GM12878 (cell line): ENCODE data around the gene TSHZ2. TPM values are rescaled to one million over a fixed set of nuclear protein-coding genes. Genes with fewer than 3 reads are reported as not detected.

ENCODE experiments used
- ATAC-seq: fragments of 200-7000 bp; cut with Tn5 transposase; 3 replicates; pipeline ENCODE4 v1.9.1; 2020; ENCODE audit warnings: mild to moderate bottlenecking, moderate library complexity
- BruUV-seq: library from RNA; stranded (reverse); fragments of 400-500 nt; replicated peaks from 2 replicates; lab custom pipeline; 2021; lab: Mats Ljungman, UMichigan
- CTCF ChIA-PET: fragments of 300-600 bp; sonication (Branson Sonifier 250); formaldehyde crosslinking; extraction: SDS; loops from one replicate; lab custom pipeline; 2021; ENCODE audit warnings: inconsistent platforms; lab: Yijun Ruan, JAX
- POLR2A ChIA-PET: fragments of 350-600 bp; formaldehyde crosslinking; extraction: SDS; loops from one replicate; lab custom pipeline; 2021; ENCODE audit warnings: inconsistent platforms; lab: Charles Lee
- RAD21 ChIA-PET: fragments of 300-600 bp; sonication (Branson Sonifier 250); formaldehyde crosslinking; loops from one replicate; lab custom pipeline; 2023; ENCODE audit warnings: antibody characterized with exemption; ENCODE audit not compliant: unreplicated experiment; lab: Charles Lee
- SMC1A ChIA-PET: fragments of 300-600 bp; sonication (Branson Sonifier 250); formaldehyde crosslinking; loops from one replicate; lab custom pipeline; 2023; ENCODE audit not compliant: unreplicated experiment, uncharacterized antibody; lab: Charles Lee
- DNase-seq: peaks from one replicate; pipeline ENCODE4 v3.0.0-alpha.2; 2011; ENCODE audit warnings: low read depth, low spot score
- FAIRE-seq: peaks from 3 replicates; lab custom pipeline; 2011; peaks lifted over from hg19 to GRCh38; lab: Jason Lieb, UNC
- H2AFZ ChIP-seq: 2 replicates; pipeline ENCODE4 v1.6.0; 2011; ENCODE audit warnings: low read depth, low read length, control low read depth; ENCODE audit not compliant: control insufficient read depth
- H3K27ac ChIP-seq: 2 replicates; pipeline ENCODE4 v1.5.1; 2011; ENCODE audit warnings: control low read depth; ENCODE audit not compliant: control insufficient read depth, insufficient read depth
- H3K27me3 ChIP-seq, 2 experiments: replicated peaks in 1 of 2; 2 replicates each; pipeline versions ENCODE4 v1.6.0 to v1.6.1; 2011; ENCODE audit warnings: low read length in 1 of 2; ENCODE audit not compliant: control insufficient read depth in 2 of 2, insufficient read depth in 2 of 2
- H3K36me3 ChIP-seq, 2 experiments: 2 replicates each; pipeline ENCODE4 v1.5.1; 2011; ENCODE audit warnings: low read length in 1 of 2; ENCODE audit not compliant: control insufficient read depth in 2 of 2, insufficient read depth in 2 of 2
- H3K4me1 ChIP-seq: 2 replicates; pipeline ENCODE4 v1.6.1; 2011; ENCODE audit warnings: mild to moderate bottlenecking, low read length, moderate library complexity, mixed read lengths; ENCODE audit not compliant: control insufficient read depth, insufficient read depth
- H3K4me2 ChIP-seq: 2 replicates; pipeline ENCODE4 v1.6.0; 2011; ENCODE audit warnings: control low read depth; ENCODE audit not compliant: control insufficient read depth, insufficient read depth
- H3K4me3 ChIP-seq: fragments of 200-600 bp; sonication (generic); 2 replicates; pipeline ENCODE4 v1.5.1; 2016
- H3K79me2 ChIP-seq: 2 replicates; pipeline ENCODE4 v1.6.0; 2011; ENCODE audit warnings: low read length; ENCODE audit not compliant: control insufficient read depth, insufficient read depth
- H3K9ac ChIP-seq: 2 replicates; pipeline ENCODE4 v1.8.0; 2011; ENCODE audit warnings: low read length, control low read depth, mixed read lengths; ENCODE audit not compliant: control insufficient read depth, insufficient read depth
- H3K9me3 ChIP-seq: replicated peaks from 3 replicates; pipeline ENCODE4 v1.5.1; 2011; ENCODE audit warnings: mild to moderate bottlenecking, low read length; ENCODE audit not compliant: control insufficient read depth, insufficient read depth
- H4K20me1 ChIP-seq: 2 replicates; pipeline ENCODE4 v1.6.0; 2011; ENCODE audit not compliant: control insufficient read depth, insufficient read depth
- ASH2L ChIP-seq: fragments of 300-600, 200-600 bp; sonication (generic); IDR thresholded peaks from 2 replicates; pipeline ENCODE4 v1.6.1; 2017; ENCODE audit warnings: low read depth, mild to moderate bottlenecking, borderline replicate concordance
- ESRRA ChIP-seq: IDR thresholded peaks from 2 replicates; pipeline ENCODE4 v1.6.1; 2012; ENCODE audit warnings: mild to moderate bottlenecking, low read length, improper control_type of control experiment
- HCFC1 ChIP-seq: fragments of 150-350 bp; IDR thresholded peaks from 2 replicates; pipeline ENCODE4 v1.6.1; 2014; ENCODE audit warnings: low read length
- PBX3 ChIP-seq: IDR thresholded peaks from 2 replicates; pipeline ENCODE4 v1.6.1; 2011; ENCODE audit warnings: mild to moderate bottlenecking, low read depth, low read length, moderate library complexity; ENCODE audit not compliant: insufficient replicate concordance
- RUNX3 ChIP-seq: IDR thresholded peaks from 2 replicates; pipeline ENCODE4 v1.6.1; 2012; ENCODE audit warnings: low read length, inconsistent platforms
- SREBF2 ChIP-seq: IDR thresholded peaks from 2 replicates; pipeline ENCODE4 v1.6.1; 2012; ENCODE audit warnings: mild to moderate bottlenecking, low read length
- TAF1 ChIP-seq: IDR thresholded peaks from 2 replicates; pipeline ENCODE4 v1.6.1; 2011; ENCODE audit warnings: mild to moderate bottlenecking, low read depth, low read length, borderline replicate concordance
- WGBS: methylation state at CpG from one replicate; pipeline ENCODE4 v1.1.6; 2016; ENCODE audit warnings: low lambda C conversion rate; ENCODE audit not compliant: insufficient replicate concordance, insufficient coverage; ENCODE audit errors: missing lambda C conversion rate; 5-methylcytosine and 5-hydroxymethylcytosine counted together
- in situ Hi-C: fragments of 300-500 bp; cut with MboI; formaldehyde crosslinking; loops from 9 replicates; pipeline ENCODE4 v1.14.3; 2018; ENCODE audit warnings: mixed read lengths
- intact Hi-C: fragments of 100-400 bp; cut with micrococcal nuclease; formaldehyde crosslinking; loops from one replicate; pipeline ENCODE4 v1.14.2; 2022; ENCODE audit not compliant: unreplicated experiment
- polyA plus RNA-seq, 11 experiments: library from polyadenylated mRNA; depleted of rRNA in 4 of 11; unstranded in 6 of 11; stranded (reverse) in 5 of 11; fragments of >200 nt; fragmentation: Nextera tagmentation in 4 of 11; fragmentation: Illumina TruSeq in 1 of 11; extraction: Ambion mirVana in 4 of 11; extraction: Trizol in 1 of 11; gene quantifications; 1 replicate in 1 of 11; 2 replicates in 10 of 11; pipeline versions ENCODE4 v1.2.1 to v1.2.3, GENCODE V29; 2011 to 2016; ENCODE audit warnings: inconsistent platforms in 2 of 11, missing spikeins in 2 of 11, low read depth in 1 of 11
- total RNA-seq, 4 experiments: library from RNA; depleted of rRNA in 3 of 4; stranded (reverse); fragments of >200 nt in 3 of 4; fragmentation: Illumina TruSeq in 1 of 4; extraction: Trizol in 1 of 4; gene quantifications; 2 replicates each; pipeline versions ENCODE4 v1.2.1 to v1.2.3, GENCODE V29; 2013 to 2021

The TSHZ2 gene
- total and polyA plus RNA-seq, 10 of the 15 experiments (the other 5 are each of a cell fraction or from before 2014, with no cell fraction given) = 0.01 to 0.86 (median 0.13) TPM; not detected in 2

- no peaks in the 10 kb centered on the region for H3K27me3 ChIP-seq
- peaks cover 1% of the 10 kb centered on the region; the same call in 2 of the 3 replicates for H3K9me3 ChIP-seq
- CTCF ChIA-PET = interaction anchor here (0.6 kb wide), 1 partner anchor 85 kb away, joined by 3 read pairs; no protein-coding TSS in a partner anchor
- no peak overlapping the region for H2AFZ ChIP-seq
- POLR2A ChIA-PET = no interaction called here
- H3K4me2 ChIP-seq = no peak overlapping the region
- no peaks in the 10 kb centered on the region for H3K36me3 ChIP-seq
- SMC1A ChIA-PET = interaction anchor here (0.7 to 1.0 kb wide), 3 partner anchors 11 to 439 kb away, joined by 3 read pairs; no protein-coding TSS in a partner anchor
- BruUV-seq = no TSS peak
- in situ Hi-C loops (no loop called here), intact Hi-C loops (no loop called here)
- ATAC-seq (no peak), DNase-seq (no peak), FAIRE-seq (no peak)
- 4% methylated on average over 3 of the region's 3 CpGs for WGBS
- no peaks in the 10 kb centered on the region for H3K4me1 ChIP-seq
- TF ChIP-seq RUNX3 (no peak), TAF1 (no peak), ASH2L (no peak), SREBF2 (no peak), HCFC1 (no peak), ESRRA (no peak), PBX3 (no peak)
- RAD21 ChIA-PET = no interaction called here
- no peaks in the 10 kb centered on the region for H4K20me1 ChIP-seq
- no peak overlapping the region for H3K9ac ChIP-seq
- H3K27ac ChIP-seq = no peak overlapping the region
- H3K79me2 ChIP-seq = no peaks in the 10 kb centered on the region
- H3K4me3 ChIP-seq = no peak overlapping the region
Observed at GRCh38 chr20:53406580-53406979, 434.4 kb downstream of the TSHZ2 start.
